Activated naive CD8-positive, alpha-beta T cell treated with anti-CD3 and anti-CD28 coated beads for 36 hours (primary cell): ENCODE data around the gene EIF2B2. TPM values are rescaled to one million over a fixed set of nuclear protein-coding genes. Genes with fewer than 3 reads are reported as not detected.
A peak's percentile ranks its signal among the peaks of the same experiment; 100 is the strongest.

Source experiments
- DNase-seq: peaks from one replicate; pipeline ENCODE4 v3.0.0; 2021
- H3K27ac Mint-ChIP-seq: one replicate; pipeline ENCODE4 v1.8.0; 2022; ENCODE audit warnings: mild to moderate bottlenecking, moderate library complexity, mixed read lengths
- H3K27me3 Mint-ChIP-seq: one replicate; pipeline ENCODE4 v1.8.0; 2022; ENCODE audit warnings: mild to moderate bottlenecking, mixed read lengths
- H3K36me3 Mint-ChIP-seq: one replicate; pipeline ENCODE4 v1.8.0; 2021; ENCODE audit warnings: mild to moderate bottlenecking, mixed read lengths
- H3K4me1 Mint-ChIP-seq: one replicate; pipeline ENCODE4 v1.8.0; 2021; ENCODE audit warnings: mixed read lengths
- H3K4me3 Mint-ChIP-seq: one replicate; pipeline ENCODE4 v1.8.0; 2022; ENCODE audit warnings: mild to moderate bottlenecking, moderate library complexity, mixed read lengths
- H3K9me3 Mint-ChIP-seq: one replicate; pipeline ENCODE4 v1.8.0; 2022; ENCODE audit warnings: mixed read lengths
- total RNA-seq, 2 experiments: library from RNA; stranded (reverse); gene quantifications; one replicate each; pipeline ENCODE4 v1.2.3, GENCODE V29; 2021

The EIF2B2 gene
- total RNA-seq, 2 experiments from 2014 or later = 55.6 to 60.1 TPM

GRCh38 chr14:75040959-75041358, 38.2 kb downstream of the EIF2B2 start:
- Mint-ChIP-seq H3K27ac (no peak overlapping the region), H3K36me3 (peaks cover 9% of the 10 kb centered on the region), H3K4me3 (no peak overlapping the region), H3K4me1 (peaks cover 16% of the 10 kb centered on the region), H3K27me3 (no peaks in the 10 kb centered on the region), H3K9me3 (no peaks in the 10 kb centered on the region)
- DNase-seq = no peak

GRCh38 chr14:75041613-75042012, 38.9 kb downstream of the EIF2B2 start:
- Mint-ChIP-seq H3K9me3 (no peaks in the 10 kb centered on the region), H3K27ac (no peak overlapping the region), H3K4me3 (no peak overlapping the region), H3K4me1 (peaks cover 21% of the 10 kb centered on the region), H3K27me3 (no peaks in the 10 kb centered on the region), H3K36me3 (peaks cover 14% of the 10 kb centered on the region)
- no peak for DNase-seq

- no peak for DNase-seq
- peaks cover 26% of the 10 kb centered on the region for H3K4me1 Mint-ChIP-seq
- H3K9me3 Mint-ChIP-seq = no peaks in the 10 kb centered on the region
- H3K36me3 Mint-ChIP-seq = peaks cover 18% of the 10 kb centered on the region
- H3K27me3 Mint-ChIP-seq = no peaks in the 10 kb centered on the region
- H3K4me3 Mint-ChIP-seq = no peak overlapping the region
- no peak overlapping the region for H3K27ac Mint-ChIP-seq
Observed at GRCh38 chr14:75042035-75042434, 39.3 kb downstream of the EIF2B2 start.

GRCh38 chr14:75044322-75044721, 41.6 kb downstream of the EIF2B2 start:
- no peaks in the 10 kb centered on the region for H3K27me3 Mint-ChIP-seq
- H3K9me3 Mint-ChIP-seq = peaks cover under 1% of the 10 kb centered on the region
- H3K27ac Mint-ChIP-seq = no peak overlapping the region
- no peak overlapping the region for H3K4me3 Mint-ChIP-seq
- DNase-seq = no peak
- peaks cover 38% of the 10 kb centered on the region for H3K36me3 Mint-ChIP-seq
- H3K4me1 Mint-ChIP-seq = peaks cover 39% of the 10 kb centered on the region

GRCh38 chr14:75044752-75045151, 42.0 kb downstream of the EIF2B2 start:
- DNase-seq = no peak
- Mint-ChIP-seq H3K27ac (no peak overlapping the region), H3K36me3 (peaks cover 43% of the 10 kb centered on the region), H3K9me3 (peaks cover 2% of the 10 kb centered on the region), H3K27me3 (no peaks in the 10 kb centered on the region), H3K4me1 (peaks cover 41% of the 10 kb centered on the region), H3K4me3 (no peak overlapping the region)

- DNase-seq = no peak
- Mint-ChIP-seq H3K9me3 (peaks cover 2% of the 10 kb centered on the region), H3K4me1 (peaks cover 49% of the 10 kb centered on the region), H3K36me3 (peaks cover 48% of the 10 kb centered on the region), H3K27me3 (peaks cover 1% of the 10 kb centered on the region), H3K4me3 (no peak overlapping the region), H3K27ac (no peak overlapping the region)
Observed at GRCh38 chr14:75046275-75046674, 43.6 kb downstream of the EIF2B2 start.

- Mint-ChIP-seq H3K27me3 (peaks cover 5% of the 10 kb centered on the region), H3K27ac (no peak overlapping the region), H3K4me1 (peaks cover 53% of the 10 kb centered on the region), H3K9me3 (peaks cover 2% of the 10 kb centered on the region), H3K4me3 (no peak overlapping the region), H3K36me3 (peaks cover 52% of the 10 kb centered on the region)
- DNase-seq = no peak
Observed at GRCh38 chr14:75046899-75047298, 44.2 kb downstream of the EIF2B2 start.

- peaks cover 56% of the 10 kb centered on the region for H3K4me1 Mint-ChIP-seq
- no peak overlapping the region for H3K4me3 Mint-ChIP-seq
- peaks cover 55% of the 10 kb centered on the region for H3K36me3 Mint-ChIP-seq
- H3K9me3 Mint-ChIP-seq = peaks cover 2% of the 10 kb centered on the region
- no peak for DNase-seq
- no peak overlapping the region for H3K27ac Mint-ChIP-seq
- peaks cover 5% of the 10 kb centered on the region for H3K27me3 Mint-ChIP-seq
Observed at GRCh38 chr14:75047506-75047905, 44.8 kb downstream of the EIF2B2 start.

- H3K4me3 Mint-ChIP-seq = no peak overlapping the region
Observed at GRCh38 chr14:75048101-75048500, 45.4 kb downstream of the EIF2B2 start.

GRCh38 chr14:75049136-75049535, 46.4 kb downstream of the EIF2B2 start:
- peaks cover 65% of the 10 kb centered on the region for H3K4me1 Mint-ChIP-seq
- H3K4me3 Mint-ChIP-seq = no peak overlapping the region
- H3K27me3 Mint-ChIP-seq = peaks cover 5% of the 10 kb centered on the region
- H3K9me3 Mint-ChIP-seq = peaks cover 2% of the 10 kb centered on the region
- no peak for DNase-seq
- H3K36me3 Mint-ChIP-seq = peaks cover 61% of the 10 kb centered on the region
- H3K27ac Mint-ChIP-seq = no peak overlapping the region

More at GRCh38 chr14:75048101-75048500, 45.4 kb downstream of the EIF2B2 start:
- no peak for DNase-seq
- peaks cover 60% of the 10 kb centered on the region for H3K36me3 Mint-ChIP-seq
- H3K27ac Mint-ChIP-seq = no peak overlapping the region
- peaks cover 5% of the 10 kb centered on the region for H3K27me3 Mint-ChIP-seq
- peaks cover 2% of the 10 kb centered on the region for H3K9me3 Mint-ChIP-seq
- H3K4me1 Mint-ChIP-seq = peaks cover 62% of the 10 kb centered on the region

GRCh38 chr14:75049731-75050201, 47.0 kb downstream of the EIF2B2 start:
- no peak for DNase-seq
- Mint-ChIP-seq H3K27ac (no peak overlapping the region), H3K9me3 (peaks cover 2% of the 10 kb centered on the region), H3K27me3 (peaks cover 5% of the 10 kb centered on the region), H3K4me3 (peak overlapping the region; percentile 86), H3K4me1 (peaks cover 61% of the 10 kb centered on the region), H3K36me3 (peaks cover 63% of the 10 kb centered on the region)

GRCh38 chr14:75050852-75051555, 48.3 kb downstream of the EIF2B2 start, which contains the start of gene MLH3:
MLH3 (minus strand) TSS chr14:75051467; CDS start chr14:75049655, 1,812 bp downstream.
- Mint-ChIP-seq H3K27me3 (peaks cover 5% of the 10 kb centered on the region), H3K27ac (peak within 1 kb of the TSS; percentile 88), H3K36me3 (peaks cover 72% of the 10 kb centered on the region), H3K4me1 (peaks cover 55% of the 10 kb centered on the region), H3K9me3 (peaks cover 2% of the 10 kb centered on the region), H3K4me3 (peak within 1 kb of the TSS; percentile 86)
- DNase-seq = peak; percentile 80

- peaks cover 5% of the 10 kb centered on the region for H3K27me3 Mint-ChIP-seq
- H3K27ac Mint-ChIP-seq = peak overlapping the region; percentile 88
- peaks cover 2% of the 10 kb centered on the region for H3K9me3 Mint-ChIP-seq
- H3K4me3 Mint-ChIP-seq = peak overlapping the region; percentile 86
- H3K36me3 Mint-ChIP-seq = peaks cover 69% of the 10 kb centered on the region
- no peak for DNase-seq
- peaks cover 50% of the 10 kb centered on the region for H3K4me1 Mint-ChIP-seq
Observed at GRCh38 chr14:75051556-75051899, 48.8 kb downstream of the EIF2B2 start.

GRCh38 chr14:75053396-75054291, 50.9 kb downstream of the EIF2B2 start:
- Mint-ChIP-seq H3K27me3 (peaks cover 5% of the 10 kb centered on the region), H3K9me3 (peaks cover 2% of the 10 kb centered on the region), H3K4me3 (no peak overlapping the region), H3K4me1 (peaks cover 34% of the 10 kb centered on the region), H3K27ac (peak overlapping the region; percentile 34), H3K36me3 (peaks cover 56% of the 10 kb centered on the region)
- no peak for DNase-seq

GRCh38 chr14:75054421-75054820, 51.7 kb downstream of the EIF2B2 start:
- Mint-ChIP-seq H3K9me3 (no peaks in the 10 kb centered on the region), H3K4me1 (peaks cover 32% of the 10 kb centered on the region), H3K27me3 (peaks cover 5% of the 10 kb centered on the region), H3K36me3 (peaks cover 54% of the 10 kb centered on the region), H3K27ac (no peak overlapping the region), H3K4me3 (no peak overlapping the region)
- DNase-seq = no peak
